Middle frontal gyrus (tissue), 1 donor: ENCODE measurements around the gene DDX1.
"Not testable (repeated sequence)": the region's sequence is repeated elsewhere in the genome, so short reads cannot be mapped to it uniquely, and the experiment has no call there.

Experiments
- DNase-seq: peaks from one replicate; pipeline ENCODE4 v3.0.0-alpha.2; 2015; ENCODE audit warnings: low spot score; ENCODE audit errors: extremely low spot score

DDX1 gene

DNA sequence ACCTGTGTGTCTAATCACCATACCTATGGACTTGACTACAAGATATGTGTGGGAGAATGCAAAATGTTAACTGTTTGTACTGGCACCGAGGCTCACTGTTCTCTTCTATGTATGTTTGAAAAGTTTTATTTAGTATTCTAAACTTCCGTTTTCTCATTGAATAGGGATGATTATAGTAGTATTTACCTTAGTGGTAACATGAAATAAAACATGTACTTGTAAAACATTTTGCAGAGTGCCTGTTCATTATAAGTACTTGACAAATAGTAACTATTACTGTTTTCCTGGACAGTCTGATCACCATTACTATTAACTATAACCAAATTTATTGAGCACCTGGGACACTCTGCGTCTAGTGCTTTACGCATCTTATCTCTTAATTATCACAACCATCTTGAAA is 24.8 kb downstream of the DDX1 start:
- DNase-seq = no peak

- no peak for DNase-seq
Measured at GRCh38 chr2:15616850-15617777, 25.4 kb downstream of the DDX1 start.

- DNase-seq = no peak
Measured at GRCh38 chr2:15617778-15618448, 26.2 kb downstream of the DDX1 start.

- no peak for DNase-seq
Measured at GRCh38 chr2:15618449-15618855, 26.8 kb downstream of the DDX1 start.

DNA sequence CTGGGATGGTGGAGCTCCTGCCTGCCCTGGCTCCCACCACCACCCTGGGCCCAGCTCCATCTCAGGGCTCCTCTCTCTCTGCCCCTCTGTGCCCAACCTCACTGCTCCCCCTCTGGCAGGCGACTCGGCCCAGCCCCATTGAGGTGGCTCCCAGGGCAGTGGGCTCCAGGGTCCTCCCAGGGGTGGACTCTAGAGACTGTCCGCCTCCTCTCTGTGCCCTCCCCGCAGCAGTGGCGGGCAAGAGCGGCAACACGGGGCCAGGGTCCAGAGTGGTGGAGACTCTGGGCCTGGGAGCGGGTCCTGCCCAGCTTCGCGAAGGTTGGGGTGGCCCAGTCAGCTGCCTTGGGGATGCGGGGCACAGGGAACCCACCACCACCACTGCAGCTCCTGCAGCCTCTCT is 27.4 kb downstream of the DDX1 start:
- DNase-seq = no peak

- DNase-seq = no peak
Measured at GRCh38 chr2:15619510-15619909, 27.8 kb downstream of the DDX1 start.

DNA sequence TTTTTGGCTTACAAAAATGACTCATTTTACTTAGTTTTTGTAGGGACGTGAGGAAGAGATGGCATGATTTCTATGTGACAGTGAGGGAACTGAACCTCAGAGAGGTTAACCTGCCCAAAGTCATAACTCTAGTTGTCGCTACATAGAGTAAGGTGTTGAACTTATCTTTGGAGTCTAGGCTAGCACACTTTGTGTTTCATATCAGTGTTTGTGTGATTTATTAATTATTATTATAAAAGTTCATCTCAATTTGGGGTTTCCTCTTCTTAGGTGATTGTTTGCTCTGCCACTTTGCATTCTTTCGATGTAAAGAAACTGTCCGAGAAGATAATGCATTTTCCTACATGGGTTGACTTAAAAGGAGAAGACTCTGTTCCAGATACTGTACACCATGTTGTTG is 28.3 kb downstream of the DDX1 start:
- DNase-seq = no peak

- no peak for DNase-seq
Measured at GRCh38 chr2:15620340-15620739, 28.7 kb downstream of the DDX1 start.

- no peak for DNase-seq
Measured at GRCh38 chr2:15620857-15621471, 29.3 kb downstream of the DDX1 start.

DNA sequence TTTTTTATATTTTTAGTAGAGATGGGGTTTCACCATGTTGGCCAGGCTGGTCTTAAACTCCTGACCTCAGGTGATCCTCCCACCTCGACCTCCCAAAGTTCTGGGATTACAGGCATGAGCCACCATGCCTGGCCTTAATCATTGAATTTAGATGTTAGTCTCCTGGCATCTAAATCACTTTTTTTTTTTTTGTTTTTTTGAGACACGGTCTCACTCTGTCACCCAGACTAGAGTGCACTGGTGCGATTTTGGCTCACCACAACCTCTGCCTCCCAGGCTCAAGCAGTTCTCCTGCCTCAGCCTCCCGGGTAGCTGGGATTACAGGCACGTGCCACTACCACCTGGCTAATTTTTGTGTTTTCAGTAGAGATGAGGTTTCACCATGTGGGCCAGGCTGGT is 29.8 kb downstream of the DDX1 start:
- DNase-seq = not testable (repeated sequence)

- DNase-seq = no peak
Measured at GRCh38 chr2:15622214-15622613, 30.5 kb downstream of the DDX1 start.

- DNase-seq = no peak
Measured at GRCh38 chr2:15622614-15623480, 31.2 kb downstream of the DDX1 start.

DNA sequence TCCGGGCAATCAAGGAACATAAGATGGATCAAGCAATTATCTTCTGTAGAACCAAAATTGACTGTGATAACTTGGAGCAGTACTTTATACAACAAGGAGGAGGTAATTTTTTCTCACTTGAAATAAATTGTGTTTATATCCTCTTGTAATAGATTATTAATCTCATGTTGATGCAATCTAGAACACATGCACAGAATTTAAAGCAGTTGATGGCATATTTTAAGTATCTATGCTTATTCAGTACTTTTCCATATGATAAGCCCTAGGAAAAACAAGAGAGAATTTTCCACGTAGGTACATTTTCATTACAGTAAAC is 31.8 kb downstream of the DDX1 start:
- DNase-seq = no peak

- DNase-seq = no peak
Measured at GRCh38 chr2:15623898-15624541, 32.4 kb downstream of the DDX1 start.

GRCh38 chr2:15624903-15625302 is 33.2 kb downstream of the DDX1 start:
- no peak for DNase-seq

DNA sequence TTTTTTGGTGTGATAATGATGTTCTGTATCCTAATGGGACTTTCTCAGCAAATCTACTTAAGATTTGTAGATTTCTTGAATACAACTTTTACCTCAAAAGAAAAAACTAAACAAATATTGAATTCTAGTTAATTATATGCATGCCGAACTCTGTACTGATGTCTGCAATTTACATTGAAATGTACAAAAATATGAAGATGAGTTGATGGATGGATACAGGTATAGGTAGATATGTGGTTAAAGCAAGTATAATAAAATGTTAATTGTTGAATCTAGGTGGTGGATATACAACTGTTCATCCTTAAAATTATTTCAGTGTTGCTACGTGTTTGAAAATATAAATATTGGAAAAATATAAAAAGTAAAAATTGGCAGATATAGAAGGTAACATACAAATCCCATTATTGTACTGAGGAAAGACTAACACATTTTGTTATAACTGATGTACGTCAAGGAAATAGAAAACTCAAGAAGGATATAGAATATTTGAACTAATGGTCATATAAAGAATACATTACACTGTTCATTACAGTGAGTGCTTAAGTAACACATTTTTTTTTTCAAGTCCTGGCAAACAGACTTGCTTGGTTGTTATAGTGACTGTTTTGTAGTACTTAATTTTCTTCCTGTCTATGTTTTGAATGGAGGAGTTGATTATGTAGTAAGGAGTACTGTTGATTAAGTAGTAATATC is 33.8 kb downstream of the DDX1 start:
- no peak for DNase-seq

DNA sequence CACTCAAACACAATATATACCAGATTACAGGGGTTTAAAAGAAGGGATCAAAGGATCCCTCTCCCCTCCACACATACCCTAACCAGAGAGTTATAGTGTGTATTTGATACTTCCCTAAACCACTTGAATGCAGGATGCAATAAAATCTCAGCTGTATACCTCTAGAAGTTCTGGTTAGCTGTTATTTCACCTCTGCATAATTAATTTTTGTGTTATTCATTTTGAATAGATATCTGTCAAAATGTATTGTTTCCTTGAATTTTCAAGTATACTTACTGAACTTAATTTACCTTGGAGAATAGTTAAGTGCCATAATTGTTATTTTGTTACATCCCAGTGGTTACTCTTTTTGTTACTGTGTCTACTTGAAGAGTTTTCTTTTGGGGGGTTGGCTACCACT is 34.5 kb downstream of the DDX1 start:
- no peak for DNase-seq

DNA sequence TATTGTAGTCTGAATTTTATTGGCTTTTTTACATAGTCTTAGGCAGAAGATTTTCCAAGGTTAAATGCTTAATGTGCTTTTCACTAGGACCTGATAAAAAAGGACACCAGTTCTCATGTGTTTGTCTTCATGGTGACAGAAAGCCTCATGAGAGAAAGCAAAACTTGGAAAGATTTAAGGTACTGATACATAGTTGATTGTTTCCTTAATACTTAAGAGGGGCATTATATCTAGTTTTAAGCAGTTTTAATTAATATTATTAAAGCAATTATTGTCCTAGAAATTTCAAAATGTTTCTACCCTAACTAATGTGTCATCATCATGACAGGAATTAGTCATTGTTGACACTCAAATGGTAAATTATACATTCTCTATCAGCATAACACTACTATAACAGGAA is 35.3 kb downstream of the DDX1 start:
- no peak for DNase-seq

DNA sequence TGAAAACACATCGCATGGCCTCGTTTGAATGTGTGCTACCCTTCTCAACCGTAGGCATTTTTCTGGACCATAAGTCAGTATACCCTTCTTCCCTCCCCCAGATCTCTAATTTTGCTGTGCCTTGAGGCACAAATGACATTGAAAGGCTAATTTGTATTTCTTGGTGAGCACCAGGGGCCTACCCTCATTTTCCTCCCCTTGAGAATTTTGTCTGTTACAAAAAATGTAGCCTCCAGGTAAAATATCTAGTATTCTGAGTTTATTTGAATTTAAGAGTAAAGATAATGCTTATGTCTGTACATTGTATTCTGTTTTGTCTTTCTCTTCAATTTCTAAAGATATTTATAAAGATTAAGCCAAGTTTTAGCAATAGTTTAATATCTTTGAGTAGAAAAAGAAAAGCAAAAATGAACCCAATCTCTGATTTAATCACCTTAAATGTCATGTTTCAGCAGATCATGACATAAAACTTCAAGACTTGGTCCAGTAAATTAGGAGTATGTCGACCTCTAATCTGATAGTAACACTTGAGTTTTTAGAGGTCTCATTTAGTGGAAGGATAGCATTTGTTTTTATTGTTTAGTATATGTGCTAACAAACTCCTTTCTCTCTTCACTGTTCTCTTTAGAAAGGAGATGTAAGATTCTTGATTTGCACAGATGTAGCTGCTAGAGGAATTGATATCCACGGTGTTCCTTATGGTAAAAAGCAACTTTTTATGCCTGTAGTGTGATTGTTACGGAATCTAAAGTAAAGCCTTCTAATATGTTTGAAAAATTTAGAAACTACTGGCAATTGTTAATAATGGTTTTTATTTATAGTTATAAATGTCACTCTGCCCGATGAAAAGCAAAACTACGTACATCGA is 36.4 kb downstream of the DDX1 start:
- no peak for DNase-seq
